Measurements from ENCODE around the gene IRF7. TPM values are rescaled to one million over a fixed set of nuclear protein-coding genes. Genes with fewer than 3 reads are reported as not detected.
"Not testable (repeated sequence)": the region's sequence is repeated elsewhere in the genome, so short reads cannot be mapped to it uniquely, and the experiment has no call there.

IRF7 gene
- total and polyA plus RNA-seq, 8 donors: 9.8 to 50.4 (median 14.3) TPM

DNA sequence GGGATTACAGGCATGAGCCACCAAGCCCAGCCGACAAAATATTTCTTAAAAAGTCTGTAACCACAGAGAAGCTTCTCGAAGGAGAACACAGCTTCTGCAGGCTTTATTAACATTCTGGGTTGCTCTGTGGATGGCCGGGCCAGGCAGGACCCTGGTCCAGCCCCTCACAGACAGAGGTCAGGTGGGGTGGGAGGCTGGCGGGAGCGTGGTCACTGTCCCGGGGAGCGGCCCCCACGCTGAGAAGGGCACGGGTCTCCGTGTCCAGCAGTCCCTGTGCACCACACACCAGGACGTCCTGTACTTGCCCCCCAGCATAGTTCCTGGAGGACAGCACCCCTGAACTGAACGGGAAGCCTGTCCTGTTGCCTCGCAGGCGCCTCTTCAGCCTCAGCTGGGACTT lies 40.7 kb upstream of the IRF7 start:
- TF ChIP-seq CTCF (IDR thresholded peaks at IDR 0.05): no peak
- ATAC-seq: no peak
- DNase-seq: peak in 1 of 4 donors; percentile 67
- peaks cover 0 to 72% of the 10 kb centered on the region in 2 donors for H3K36me3 ChIP-seq
- intact Hi-C loops (cut with DNase I): no loop called here
- no peak overlapping the region for H3K4me3 ChIP-seq
- no peaks in the 10 kb centered on the region for H3K27me3 ChIP-seq
- H3K27ac ChIP-seq: no peak overlapping the region
- no peaks in the 10 kb centered on the region for H3K9me3 ChIP-seq
- no peaks in the 10 kb centered on the region for H3K4me1 ChIP-seq

GRCh38 chr11:655036-655726 lies 39.4 kb upstream of the IRF7 start:
- Histone ChIP-seq H3K36me3 (peaks cover 0 to 72% of the 10 kb centered on the region in 2 donors), H3K4me1 (no peaks in the 10 kb centered on the region), H3K9me3 (no peaks in the 10 kb centered on the region), H3K4me3 (no peak overlapping the region), H3K27me3 (no peaks in the 10 kb centered on the region), H3K27ac (no peak overlapping the region)
- intact Hi-C loops (cut with DNase I): no loop called here
- peak in 1 of 4 donors; percentile 32 for DNase-seq
- no peak for TF ChIP-seq CTCF (IDR thresholded peaks at IDR 0.05)
- ATAC-seq: peak; percentile 87

DNA sequence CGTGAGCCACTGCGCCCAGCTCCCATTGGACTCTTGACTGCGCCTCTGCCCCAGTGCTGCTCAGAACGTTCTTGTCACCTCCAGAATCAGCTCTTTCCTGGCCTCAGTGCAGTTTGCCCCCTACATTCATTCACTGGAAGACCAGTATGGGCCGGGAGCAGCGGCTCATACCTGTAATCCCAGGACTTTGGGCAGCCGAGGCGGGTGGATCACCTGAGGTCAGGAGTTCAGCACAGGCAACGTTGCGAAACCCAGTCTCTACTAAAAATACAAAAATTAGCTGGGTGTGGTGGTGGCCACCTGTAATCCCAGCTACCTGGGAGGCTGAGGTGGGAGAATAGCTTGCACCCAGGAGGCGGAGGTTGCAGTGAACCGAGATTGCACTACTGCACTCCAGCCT lies 38.7 kb upstream of the IRF7 start:
- H3K36me3 ChIP-seq: peaks cover 0 to 72% of the 10 kb centered on the region in 2 donors
- H3K4me1 ChIP-seq; H3K27ac ChIP-seq; ATAC-seq; H3K9me3 ChIP-seq; intact Hi-C loops (cut with DNase I); H3K27me3 ChIP-seq; H3K4me3 ChIP-seq: not testable (repeated sequence)
- DNase-seq: peak in 1 of 4 donors; percentile 28

DNA sequence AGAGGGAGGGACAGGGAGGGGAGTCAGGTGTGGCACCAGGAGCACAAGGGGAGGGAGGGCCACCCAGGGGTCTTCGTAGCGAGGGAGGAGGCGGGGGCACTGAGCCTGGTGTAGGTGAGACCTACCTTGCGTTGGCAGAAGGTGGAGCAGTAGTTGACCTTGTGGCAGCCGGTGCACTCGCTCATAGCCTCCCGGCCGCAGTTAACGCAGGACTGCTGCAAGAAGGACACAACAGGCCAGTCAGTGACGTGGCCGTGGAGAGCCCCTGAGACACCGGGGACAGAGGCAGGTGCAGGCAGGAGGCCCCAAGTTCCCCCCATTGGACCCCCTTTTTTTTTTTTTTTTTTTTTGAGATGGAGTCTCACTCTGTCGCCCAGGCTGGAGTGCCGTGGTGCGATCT lies 38.1 kb upstream of the IRF7 start:
- Histone ChIP-seq H3K4me1 (no peaks in the 10 kb centered on the region), H3K27me3 (no peaks in the 10 kb centered on the region), H3K4me3 (no peak overlapping the region), H3K36me3 (peaks cover 0 to 68% of the 10 kb centered on the region in 2 donors), H3K9me3 (no peaks in the 10 kb centered on the region), H3K27ac (no peak overlapping the region)
- no peak for TF ChIP-seq CTCF (IDR thresholded peaks at IDR 0.05)
- no peak for ATAC-seq
- intact Hi-C loops (cut with DNase I): no loop called here
- peak in 1 of 4 donors; percentile 73 for DNase-seq

GRCh38 chr11:653136-653535 lies 37.4 kb upstream of the IRF7 start:
- H3K9me3 ChIP-seq; ATAC-seq; H3K4me3 ChIP-seq; H3K27ac ChIP-seq; H3K27me3 ChIP-seq; intact Hi-C loops (cut with DNase I); DNase-seq; H3K4me1 ChIP-seq: not testable (repeated sequence)
- H3K36me3 ChIP-seq: peaks cover 0 to 65% of the 10 kb centered on the region in 2 donors

DNA sequence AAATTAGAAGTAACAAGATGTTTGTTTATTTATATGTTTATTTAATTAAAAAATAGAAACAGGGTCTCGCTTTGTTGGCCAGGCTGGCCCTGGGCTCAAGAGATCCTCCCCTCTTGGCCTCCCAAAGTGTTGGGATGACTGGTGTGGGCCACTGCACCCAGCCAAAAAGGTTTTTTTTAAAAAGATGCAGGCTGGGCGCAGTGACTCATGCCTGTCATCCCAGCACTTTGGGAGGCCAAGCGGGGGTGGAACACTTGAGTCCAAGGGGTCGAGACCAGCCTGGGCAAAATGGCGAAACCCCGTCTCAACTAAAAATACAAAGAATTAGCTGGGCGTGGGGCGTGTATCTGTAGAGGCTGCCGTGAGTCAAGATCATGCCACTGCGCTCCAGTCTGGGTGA lies 34.7 kb upstream of the IRF7 start:
- H3K4me3 ChIP-seq: no peak overlapping the region

GRCh38 chr11:647672-648158 lies 32.0 kb upstream of the IRF7 start:
- ATAC-seq: not testable (repeated sequence)
- H3K36me3 ChIP-seq: peaks cover 0 to 61% of the 10 kb centered on the region in 2 donors

More for the DNA sequence above, 34.7 kb upstream of the IRF7 start:
- DNase-seq (peak in 1 of 4 donors; percentile 20), ATAC-seq (no peak)
- Histone ChIP-seq H3K36me3 (peaks cover 0 to 57% of the 10 kb centered on the region in 2 donors), H3K9me3 (no peaks in the 10 kb centered on the region), H3K4me1 (no peaks in the 10 kb centered on the region), H3K27ac (no peak overlapping the region), H3K27me3 (no peaks in the 10 kb centered on the region)
- no peak for TF ChIP-seq CTCF (IDR thresholded peaks at IDR 0.05)
- intact Hi-C loops (cut with DNase I): no loop called here

More at GRCh38 chr11:647672-648158, 32.0 kb upstream of the IRF7 start:
- peak in 1 of 4 donors; percentile 39 for DNase-seq
- H3K4me3 ChIP-seq; H3K27ac ChIP-seq; H3K9me3 ChIP-seq; intact Hi-C loops (cut with DNase I); H3K4me1 ChIP-seq; H3K27me3 ChIP-seq: not testable (repeated sequence)
